NCI-H1105 (cell line): ENCODE results near the gene XG.

Experiments used
- DNase-seq: peaks from one replicate; lab custom pipeline; 2025; lab: John Stamatoyannopoulos, UW

Gene XG

DNA sequence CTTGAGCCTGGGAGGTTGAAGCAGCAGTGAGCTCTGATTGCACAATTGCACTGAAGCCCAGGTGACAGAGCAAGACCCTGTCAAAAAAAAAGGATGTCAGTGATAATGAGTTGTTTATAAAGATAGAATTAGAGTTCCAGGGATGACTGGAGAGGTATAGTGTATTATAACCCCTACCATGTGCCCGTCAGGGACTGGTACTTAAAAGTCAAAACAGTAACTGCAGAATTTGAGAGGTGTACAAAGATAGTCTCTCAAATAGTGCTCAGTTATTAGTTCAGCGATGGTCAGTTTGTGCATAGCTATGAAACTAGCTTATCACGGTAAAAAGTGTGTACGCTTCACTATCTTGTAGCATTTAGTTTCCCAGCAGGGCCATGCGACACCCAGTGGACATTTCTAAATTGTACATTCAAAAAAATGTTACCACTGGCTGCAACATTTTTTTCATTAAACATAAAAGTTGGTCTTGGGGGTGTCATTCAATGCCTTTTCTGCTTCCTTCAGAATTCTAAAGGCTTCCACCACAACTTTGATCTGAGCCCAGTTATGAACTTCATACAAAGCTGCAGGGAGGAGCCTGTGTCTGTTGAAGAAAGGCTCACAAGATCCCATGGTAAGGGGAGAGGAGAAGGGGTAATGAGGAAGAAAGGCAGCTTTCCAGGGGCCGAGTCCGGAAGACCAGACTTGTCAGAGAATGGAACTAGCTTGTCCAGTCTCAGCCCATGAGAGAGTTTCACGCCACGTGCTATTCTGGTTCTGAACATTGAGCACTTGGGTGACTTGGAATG, 67.7 kb downstream of the XG start:
- DNase-seq = no peak

DNA sequence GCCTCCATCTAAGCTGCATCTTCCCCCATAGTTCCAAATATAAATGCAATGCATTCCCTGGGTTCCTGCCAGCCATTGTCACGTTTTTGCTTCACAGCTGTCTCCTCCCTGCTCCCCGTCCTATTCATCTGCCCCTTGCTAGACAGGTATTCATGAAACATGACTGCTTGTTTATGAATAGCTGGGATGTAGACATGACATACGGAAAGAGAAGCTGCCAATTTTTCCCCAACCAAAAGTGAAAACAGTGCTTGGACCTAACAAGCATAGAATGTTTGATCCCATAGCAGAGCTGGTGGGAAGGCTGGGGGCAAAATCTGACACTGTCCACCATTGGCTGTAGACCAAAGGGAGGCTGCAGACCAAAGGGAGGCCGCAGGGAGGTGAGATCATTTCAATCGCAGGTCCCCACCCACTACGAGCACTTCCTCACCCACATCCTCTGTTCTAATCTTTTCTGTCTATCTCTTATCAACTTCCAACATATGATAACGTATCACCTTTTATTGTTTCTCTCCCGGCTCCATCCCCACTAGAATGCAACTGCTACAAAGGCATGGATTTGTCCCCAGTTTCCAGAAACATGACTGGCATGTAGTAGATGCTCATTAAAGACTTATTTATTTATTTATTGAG, 68.4 kb downstream of the XG start:
- no peak for DNase-seq

DNA sequence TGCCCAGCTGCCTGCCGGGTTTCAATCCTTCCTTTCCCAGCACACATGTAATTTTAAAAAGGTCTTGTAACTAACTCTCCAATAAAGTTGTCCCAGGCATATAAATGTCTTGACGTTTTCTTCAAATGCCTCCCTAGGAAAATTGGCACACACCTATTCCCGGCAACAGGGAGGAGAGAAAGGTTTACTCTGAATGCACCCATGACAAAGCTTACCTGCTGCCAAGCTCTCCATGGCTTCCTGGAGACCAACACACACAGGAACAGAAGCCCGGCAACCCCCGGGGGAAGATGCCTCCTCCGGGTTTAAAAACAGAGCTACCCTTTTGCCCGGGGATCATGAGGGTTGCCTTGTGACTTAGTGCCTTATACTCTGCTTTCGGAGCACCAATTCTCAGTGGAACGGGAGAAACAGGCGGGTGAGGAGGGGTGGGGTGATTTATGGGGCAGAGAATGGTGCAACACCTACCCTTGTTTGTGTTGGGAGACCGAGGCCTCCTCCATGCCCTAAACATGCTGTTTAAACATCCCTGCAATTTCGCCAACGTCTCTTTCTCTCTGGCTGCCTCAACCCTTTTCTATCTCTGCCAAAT, 72.1 kb downstream of the XG start:
- no peak for DNase-seq

DNA sequence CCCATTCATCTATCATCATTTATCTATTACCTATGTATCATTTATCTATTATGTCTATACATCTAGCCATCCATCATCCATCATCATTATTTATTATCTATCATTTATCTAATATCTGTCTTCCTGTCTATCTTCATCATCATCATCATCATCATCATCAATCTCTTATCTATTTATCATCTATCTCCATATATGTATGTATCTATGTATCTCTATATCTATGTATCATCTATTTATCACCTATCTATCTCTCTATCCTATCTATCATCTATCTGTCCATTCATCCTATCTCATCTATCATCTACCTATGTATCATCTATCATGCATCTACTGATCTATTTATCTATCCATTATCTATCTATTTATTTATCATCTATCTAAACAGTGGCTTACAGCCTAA, 73.0 kb downstream of the XG start:
- no peak for DNase-seq

DNA sequence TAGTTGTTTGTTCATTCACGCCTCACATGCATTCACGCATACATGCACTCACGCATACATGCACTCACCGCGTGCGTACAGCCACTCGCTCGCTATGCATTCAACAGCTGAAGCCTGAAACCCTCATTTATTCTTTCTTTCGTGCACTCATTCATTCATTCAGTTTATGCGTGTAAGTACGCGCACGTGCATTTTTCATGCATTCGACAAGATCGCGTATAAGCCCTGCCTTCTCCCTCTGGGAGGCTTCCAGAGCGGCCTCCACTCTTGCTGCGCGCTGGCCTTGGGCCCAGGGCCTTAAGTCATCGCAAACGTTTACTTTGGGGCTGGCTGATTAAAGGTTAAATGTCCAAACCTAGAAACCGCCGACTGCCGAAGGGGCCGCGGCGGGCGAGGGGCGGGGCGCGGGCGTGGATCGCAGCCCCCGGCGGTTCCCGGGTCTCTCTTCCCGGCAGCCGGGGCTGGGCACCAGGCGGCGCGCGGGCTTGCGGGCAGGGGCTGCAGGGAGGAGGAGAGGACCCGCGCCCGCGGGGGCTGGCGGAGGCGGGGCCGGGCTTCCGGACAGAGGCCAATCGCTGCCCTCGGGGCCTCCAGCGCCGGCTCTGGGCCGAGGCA, 76.6 kb downstream of the XG start, which contains the start of gene GYG2:
GYG2 (plus strand) TSS at position 587 of the 615 bp plus-strand sequence. CDS start 1,259 bp downstream, outside the sequence.
- DNase-seq = no peak

DNA sequence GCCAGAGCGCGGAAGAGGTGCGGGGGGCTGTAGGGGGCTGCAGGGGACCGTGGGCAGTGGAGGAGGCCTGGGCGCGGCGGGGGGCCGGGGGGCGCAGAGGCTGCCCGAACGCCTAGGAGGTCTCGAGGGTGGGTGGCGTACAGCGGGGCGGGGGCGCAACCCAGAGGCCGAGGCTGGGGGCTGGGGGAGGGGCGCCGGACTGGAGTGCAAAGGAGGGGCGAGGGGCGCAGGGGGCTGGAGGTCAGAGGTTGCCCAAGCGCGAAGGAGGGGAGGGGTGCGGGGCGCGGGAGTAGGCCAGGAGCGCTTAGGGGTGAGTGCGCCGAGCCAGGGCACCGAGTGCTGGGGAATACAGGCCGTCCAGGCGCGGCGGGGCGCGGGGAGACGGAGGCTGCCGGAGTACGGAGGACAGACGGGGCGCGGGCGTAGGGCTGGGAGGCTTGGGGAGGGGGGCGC, 77.1 kb downstream of the XG start:
- DNase-seq = no peak

DNA sequence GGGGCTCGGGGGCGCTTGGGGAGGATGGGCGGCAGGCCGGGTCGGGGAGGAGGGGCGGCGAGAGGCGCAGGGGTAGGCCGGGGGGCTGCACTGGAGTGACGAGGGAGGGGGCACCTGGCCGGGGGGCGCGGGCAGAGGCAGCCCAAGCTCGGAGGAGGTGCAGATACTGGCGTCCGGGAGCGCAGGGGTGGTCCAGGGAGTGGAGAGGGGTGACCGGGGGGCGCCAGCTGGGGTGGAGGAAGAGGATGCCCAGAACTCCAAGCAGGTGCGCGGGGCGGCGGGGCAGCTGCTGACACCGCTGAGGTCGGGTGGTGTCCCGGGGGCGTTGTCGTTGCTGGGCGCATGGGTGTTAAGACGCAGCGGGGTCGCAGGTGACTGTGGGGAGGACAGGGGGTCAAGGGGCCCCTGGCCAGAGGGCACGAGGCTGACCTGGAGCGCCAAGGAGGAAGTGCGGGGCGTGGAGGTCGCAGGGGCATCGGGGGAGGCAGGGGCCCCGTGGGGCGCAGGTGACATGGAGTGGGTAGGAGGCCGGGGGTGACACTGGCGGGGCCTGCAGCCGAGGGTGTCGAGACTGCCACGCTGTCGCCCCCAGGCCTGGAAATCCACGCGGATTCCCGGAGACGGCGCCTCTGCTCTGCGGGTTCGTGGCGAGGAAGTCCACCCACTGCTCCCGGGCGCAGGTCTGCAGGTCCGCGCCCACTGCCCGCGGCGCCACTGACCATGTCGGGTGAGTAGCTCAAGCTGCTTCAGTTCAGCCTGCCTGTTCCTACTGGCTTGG, 77.8 kb downstream of the XG start:
- DNase-seq = no peak

DNA sequence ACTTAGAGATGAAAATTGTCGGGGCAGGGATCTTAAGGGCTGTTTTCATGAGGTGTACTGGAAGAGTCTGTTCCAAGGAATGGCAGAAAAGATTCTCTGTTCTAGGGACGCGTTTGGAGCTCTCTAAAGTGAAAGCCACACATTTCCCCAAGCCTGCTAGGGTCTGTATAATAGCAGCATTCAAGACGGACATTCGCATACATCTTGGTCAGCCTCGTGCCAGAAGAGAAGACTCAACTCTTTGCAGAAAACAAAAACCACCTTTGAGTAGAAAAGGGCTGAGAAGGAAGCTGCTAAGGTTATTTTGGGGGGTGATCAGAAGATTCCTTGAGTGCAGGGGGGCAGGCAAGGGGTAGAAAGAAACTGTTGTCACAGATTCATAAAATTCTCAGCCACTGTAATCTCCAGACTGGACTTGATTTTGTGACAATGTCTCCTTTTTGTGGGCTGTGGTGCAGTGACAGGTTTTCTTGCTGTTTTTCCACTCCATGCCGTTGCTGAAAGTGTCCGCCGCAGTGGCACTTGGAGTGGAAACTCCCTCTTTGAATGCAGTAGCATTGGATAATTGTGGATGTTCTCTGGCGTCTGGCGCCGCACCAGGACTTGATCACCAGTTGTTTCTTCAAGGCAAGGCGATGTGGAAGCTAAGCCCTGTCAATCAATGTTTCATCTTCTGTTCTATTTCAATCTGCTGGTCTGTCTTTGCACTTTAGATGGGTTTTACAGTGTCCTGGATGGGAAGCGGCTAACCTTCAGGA, 79.8 kb downstream of the XG start:
- DNase-seq = no peak

DNA sequence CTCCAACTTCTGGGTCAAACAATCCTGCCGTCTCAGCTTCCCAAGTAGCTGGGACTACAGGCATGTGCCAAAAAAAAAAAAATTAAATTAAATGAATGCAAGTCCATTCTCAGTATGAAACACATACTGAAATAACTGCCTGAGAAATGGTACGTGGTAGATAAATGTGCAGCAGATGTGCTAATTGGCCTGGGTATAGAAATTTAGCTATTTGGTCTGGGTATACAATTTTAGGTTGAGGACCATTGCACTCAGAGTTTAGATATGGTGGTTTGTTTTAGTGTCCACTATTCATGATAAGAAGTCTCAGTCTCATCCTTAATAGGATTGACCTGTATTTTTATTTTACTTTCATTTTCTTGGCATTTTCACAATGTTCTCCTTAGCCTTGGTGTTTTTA, 86.1 kb downstream of the XG start:
- no peak for DNase-seq

DNA sequence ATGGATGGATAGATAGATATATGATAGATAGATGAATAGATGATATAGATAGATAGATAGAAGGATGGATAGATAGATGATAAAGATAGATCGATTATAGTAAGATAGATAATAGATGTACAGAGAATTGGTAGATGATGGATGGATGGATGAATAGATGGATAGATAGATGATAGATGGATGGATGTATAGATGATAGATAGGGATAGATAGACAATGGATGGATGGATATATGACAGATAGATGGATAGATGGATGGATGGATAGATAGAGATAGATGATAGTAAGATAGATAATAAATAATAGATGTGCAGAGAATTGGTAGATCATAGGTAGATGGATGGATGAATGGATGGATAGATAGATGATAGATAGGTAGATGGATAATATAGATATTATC, 89.1 kb downstream of the XG start:
- no peak for DNase-seq

DNA sequence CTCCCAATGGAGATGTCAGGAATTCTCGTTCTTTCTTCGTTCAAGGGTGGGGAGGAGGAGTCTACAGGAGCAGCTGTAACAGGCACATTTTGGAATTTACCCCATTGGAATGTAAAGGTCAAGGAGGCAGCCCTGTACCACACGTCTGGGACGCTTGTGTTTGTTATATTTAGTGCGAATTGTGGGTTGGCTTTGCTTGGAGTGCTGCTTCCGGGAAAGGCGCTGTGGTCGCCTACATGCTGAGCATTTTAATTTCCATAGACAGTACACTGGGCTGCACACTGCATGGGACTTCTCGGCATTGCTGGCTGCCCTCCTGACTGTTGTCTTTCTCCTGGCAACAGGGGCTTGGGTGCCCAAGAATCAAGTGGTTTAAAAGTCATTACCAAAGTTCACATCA, 89.7 kb downstream of the XG start:
- DNase-seq = no peak

DNA sequence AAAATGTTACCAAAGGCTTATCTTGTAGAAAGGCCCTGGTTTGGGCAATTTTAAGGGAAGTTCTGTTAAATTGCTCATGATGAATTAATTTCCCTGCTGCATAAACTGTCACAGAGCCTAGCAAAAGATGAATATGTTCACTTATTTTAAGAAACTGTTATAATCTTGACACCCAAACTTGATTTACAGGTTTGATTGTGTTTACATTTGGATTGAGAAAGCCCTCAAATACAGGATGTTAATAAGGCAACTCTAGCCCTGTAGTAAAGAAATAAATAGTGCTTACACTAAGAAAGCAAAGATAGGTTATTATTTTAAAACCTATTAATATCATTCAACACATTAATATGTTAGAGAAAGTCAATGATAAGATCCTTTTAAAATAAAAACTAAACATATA, 95.2 kb downstream of the XG start:
- no peak for DNase-seq

DNA sequence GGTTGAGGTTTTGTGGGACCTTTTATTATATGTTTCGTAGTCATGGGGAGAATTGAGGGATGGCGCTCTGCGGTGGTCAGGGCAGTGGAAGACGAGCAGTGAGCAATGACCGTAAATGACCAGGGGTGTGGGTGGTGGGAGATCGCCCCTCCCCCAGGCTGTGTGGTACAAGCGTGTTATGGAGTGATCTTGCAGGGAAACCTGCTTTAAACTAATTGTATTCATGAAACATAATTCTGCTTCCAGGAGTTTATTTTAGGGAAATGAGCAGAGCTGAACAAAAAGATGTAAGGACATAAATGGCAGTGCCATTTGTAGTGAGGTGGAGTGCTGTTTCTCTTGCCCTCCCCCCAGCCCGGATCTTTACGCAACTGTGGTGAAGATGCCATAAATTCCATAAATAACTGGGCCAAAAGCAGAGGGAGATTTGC, 97.0 kb downstream of the XG start:
- no peak for DNase-seq

DNA sequence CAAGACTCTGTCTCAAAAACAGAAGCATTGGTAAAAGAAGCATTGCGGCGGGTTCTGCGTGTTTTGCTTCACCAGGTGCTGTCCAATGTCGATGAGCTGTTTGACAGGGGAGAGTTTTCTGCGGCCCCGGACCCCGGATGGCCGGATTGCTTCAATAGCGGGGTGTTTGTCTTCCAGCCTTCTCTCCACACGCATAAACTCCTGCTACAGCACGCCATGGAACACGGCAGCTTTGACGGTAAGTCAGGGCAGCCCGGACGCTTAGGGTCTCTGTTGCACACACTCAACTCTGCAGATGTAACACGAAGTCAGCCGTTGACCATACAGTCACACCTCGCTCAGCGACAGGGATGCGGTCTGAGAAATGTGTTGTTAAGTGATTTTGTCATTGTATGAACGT, 103.1 kb downstream of the XG start:
- DNase-seq = no peak

DNA sequence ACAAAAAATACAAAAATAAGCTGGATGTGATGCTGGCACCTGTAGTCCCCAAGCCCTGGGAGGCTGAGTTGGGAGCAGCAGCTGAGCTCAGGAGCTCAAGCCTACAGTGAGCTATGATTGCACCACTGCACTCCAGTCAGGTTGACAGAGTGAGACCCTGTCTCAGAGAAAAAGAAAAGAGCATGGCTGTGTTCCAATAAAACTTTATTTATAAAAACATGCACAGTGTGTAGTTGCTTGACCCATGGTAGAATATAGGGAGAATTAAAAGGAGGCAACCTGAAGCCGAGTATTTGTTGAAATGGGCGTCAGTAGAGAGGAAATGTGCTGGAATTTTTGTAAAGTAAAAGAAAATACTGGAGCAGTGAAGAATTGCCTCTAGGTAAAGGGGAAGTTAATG, 103.9 kb downstream of the XG start:
- DNase-seq = no peak

DNA sequence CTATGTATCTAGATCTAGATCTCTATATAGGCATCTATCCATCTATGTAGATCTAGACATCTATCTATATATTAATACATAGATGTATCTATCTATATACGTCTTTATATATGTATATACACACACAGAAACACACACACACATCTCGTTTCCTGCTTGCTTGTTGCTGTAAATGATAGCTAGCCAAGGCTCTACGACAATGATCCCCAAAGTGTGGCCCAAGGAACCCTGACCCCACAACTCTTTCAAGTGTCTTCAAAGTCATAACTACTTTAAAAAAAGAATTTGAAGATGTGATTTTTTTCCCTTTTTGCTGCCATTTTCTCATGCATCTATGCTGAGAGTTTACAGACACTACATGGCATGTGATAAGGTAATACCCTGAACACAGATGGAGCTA, 105.7 kb downstream of the XG start:
- no peak for DNase-seq

DNA sequence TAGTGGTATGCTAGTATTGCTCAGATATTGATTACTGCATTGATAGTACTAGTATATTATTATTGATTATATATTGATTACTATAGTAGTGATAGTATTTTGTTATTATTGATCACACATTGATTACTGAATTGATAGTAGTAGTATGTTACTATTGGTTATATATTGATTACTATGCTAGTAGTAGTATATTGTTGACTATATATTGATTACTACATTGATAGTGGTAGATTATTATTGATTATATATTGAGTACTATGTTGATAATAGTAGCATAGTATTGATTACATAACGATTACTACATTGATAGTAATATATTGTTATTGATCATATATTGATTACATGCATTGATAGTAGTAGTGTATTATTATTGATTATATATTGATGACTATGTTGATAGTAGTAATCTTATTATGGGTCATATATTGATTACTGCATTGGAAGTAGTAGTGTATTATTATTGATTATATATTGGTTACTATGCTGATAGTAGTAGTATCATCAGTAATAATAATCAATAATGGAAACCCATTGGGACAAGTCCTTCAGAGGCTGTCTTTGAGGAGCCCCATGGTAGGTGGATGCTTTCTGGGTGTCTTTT, 107.5 kb downstream of the XG start:
- no peak for DNase-seq

DNA sequence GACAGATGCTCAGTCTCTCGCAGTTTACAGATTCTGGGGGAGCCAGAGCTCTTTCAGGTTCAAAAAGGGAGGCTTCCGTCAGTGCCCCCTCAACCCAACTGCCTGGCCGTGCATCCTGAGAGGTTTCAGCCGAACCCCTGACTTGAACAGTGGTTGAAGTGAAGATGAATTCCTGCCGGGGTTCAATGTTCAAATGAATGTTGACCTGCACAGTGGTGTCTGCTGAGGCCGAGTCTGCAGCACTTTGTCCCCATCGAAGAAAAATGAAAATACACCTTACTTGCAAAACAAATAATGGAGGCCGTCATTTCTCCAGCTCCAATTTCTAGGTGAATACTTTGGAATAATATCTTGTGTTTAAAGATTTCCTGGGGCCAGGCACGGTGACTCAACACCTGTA, 110.6 kb downstream of the XG start:
- no peak for DNase-seq

DNA sequence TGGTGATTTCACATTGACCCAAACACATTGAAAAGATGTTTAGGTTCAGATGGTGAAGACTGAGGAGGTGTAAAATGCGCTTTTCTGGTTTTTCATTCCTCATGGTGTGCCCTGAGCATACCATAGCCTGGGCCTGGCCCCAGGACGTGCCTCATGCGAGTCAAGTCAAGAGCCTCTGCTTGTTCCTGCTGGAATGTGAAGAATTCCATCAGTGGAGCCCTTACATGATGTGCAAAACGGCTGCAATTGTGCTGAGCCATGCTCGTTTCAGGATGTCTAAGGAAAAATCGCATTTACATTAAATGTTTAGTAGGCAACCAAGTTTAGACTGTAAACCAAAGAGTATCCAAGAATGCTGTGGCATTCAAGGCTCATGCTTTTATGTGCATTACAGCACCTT, 111.8 kb downstream of the XG start:
- DNase-seq = no peak
